Neural cell (in vitro differentiated cells): ENCODE measurements around the gene IGF2BP3.

Experiments used
- CTCF ChIP-seq: fragments of 450-650 bp; IDR thresholded peaks from 2 replicates; pipeline ENCODE4 v1.5.1; 2014; ENCODE audit warnings: antibody characterized with exemption, mild to moderate bottlenecking, moderate library complexity; ENCODE audit not compliant: poor library complexity, severe bottlenecking
- POLR2AphosphoS5 ChIP-seq: IDR thresholded peaks from 2 replicates; pipeline ENCODE4 v1.6.1; 2012
- RAD21 ChIP-seq: fragments of 450-650 bp; conservative IDR thresholded peaks from 2 replicates; pipeline ENCODE4 v1.6.1; 2014; ENCODE audit warnings: antibody characterized with exemption, mild to moderate bottlenecking, moderate library complexity
- SMC3 ChIP-seq: fragments of 450-650 bp; conservative IDR thresholded peaks from 2 replicates; pipeline ENCODE4 v1.6.1; 2014; ENCODE audit warnings: antibody characterized with exemption, mild to moderate bottlenecking, moderate library complexity; ENCODE audit not compliant: poor library complexity
- TAF1 ChIP-seq: IDR thresholded peaks from 2 replicates; pipeline ENCODE4 v1.6.1; 2012; ENCODE audit warnings: low read depth
- TF ChIP-seq, protein P1 (sequence below): IDR thresholded peaks from 2 replicates; pipeline ENCODE4 v1.6.1; 2012; ENCODE audit warnings: borderline replicate concordance

GRCh38 chr7:23334482-23335056 is 135.7 kb downstream of the IGF2BP3 start:
- no peak for TF ChIP-seq CTCF
- TF ChIP-seq RAD21, result no peak
- TF ChIP-seq SMC3, result no peak
- TF ChIP-seq POLR2AphosphoS5, result no peak
- TF ChIP-seq, protein P1, sequence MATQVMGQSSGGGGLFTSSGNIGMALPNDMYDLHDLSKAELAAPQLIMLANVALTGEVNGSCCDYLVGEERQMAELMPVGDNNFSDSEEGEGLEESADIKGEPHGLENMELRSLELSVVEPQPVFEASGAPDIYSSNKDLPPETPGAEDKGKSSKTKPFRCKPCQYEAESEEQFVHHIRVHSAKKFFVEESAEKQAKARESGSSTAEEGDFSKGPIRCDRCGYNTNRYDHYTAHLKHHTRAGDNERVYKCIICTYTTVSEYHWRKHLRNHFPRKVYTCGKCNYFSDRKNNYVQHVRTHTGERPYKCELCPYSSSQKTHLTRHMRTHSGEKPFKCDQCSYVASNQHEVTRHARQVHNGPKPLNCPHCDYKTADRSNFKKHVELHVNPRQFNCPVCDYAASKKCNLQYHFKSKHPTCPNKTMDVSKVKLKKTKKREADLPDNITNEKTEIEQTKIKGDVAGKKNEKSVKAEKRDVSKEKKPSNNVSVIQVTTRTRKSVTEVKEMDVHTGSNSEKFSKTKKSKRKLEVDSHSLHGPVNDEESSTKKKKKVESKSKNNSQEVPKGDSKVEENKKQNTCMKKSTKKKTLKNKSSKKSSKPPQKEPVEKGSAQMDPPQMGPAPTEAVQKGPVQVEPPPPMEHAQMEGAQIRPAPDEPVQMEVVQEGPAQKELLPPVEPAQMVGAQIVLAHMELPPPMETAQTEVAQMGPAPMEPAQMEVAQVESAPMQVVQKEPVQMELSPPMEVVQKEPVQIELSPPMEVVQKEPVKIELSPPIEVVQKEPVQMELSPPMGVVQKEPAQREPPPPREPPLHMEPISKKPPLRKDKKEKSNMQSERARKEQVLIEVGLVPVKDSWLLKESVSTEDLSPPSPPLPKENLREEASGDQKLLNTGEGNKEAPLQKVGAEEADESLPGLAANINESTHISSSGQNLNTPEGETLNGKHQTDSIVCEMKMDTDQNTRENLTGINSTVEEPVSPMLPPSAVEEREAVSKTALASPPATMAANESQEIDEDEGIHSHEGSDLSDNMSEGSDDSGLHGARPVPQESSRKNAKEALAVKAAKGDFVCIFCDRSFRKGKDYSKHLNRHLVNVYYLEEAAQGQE, result no peak
- no peak for TF ChIP-seq TAF1
